HG03342 (cell line): ENCODE results near the gene ADCY2.

ENCODE experiments used
- ATAC-seq: cut with Tn5 transposase; IDR thresholded peaks from one replicate; pipeline ENCODE4 v1.9.1; 2021; ENCODE audit warnings: mild to moderate bottlenecking, moderate library complexity; ENCODE audit not compliant: unreplicated experiment

The ADCY2 gene

DNA sequence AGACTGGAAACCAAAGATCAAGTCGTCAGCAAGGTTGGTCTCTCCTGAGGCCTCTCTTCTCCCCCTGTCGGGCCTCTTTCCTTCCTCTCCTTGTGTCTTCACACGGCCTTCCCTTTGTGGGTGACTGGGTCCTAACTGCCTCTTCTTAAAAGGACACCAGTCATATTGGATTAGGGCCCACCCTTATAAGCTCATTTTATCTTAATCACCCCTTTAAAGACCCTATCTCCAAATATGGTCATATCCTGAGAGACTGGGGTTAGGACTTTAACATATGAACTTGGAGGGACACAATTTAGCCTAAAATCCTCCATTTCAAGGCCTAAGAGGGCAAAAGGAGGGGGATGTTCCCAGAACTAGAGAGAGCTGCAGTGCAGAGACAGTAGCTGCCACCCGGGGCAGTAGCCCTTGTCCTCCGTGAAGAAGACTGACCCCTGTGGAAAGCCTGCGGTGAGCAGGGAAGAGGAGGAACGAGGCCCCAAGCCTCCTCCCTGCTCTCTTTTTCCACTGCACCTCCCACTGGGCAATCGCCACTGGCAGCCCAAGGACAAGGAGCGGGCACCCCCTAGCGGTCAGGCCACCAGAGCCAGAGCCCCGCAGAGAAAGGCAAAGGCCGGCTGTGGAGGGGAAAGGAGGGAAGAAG lies 420.1 kb downstream of the ADCY2 start:
- ATAC-seq: peak; percentile 93

DNA sequence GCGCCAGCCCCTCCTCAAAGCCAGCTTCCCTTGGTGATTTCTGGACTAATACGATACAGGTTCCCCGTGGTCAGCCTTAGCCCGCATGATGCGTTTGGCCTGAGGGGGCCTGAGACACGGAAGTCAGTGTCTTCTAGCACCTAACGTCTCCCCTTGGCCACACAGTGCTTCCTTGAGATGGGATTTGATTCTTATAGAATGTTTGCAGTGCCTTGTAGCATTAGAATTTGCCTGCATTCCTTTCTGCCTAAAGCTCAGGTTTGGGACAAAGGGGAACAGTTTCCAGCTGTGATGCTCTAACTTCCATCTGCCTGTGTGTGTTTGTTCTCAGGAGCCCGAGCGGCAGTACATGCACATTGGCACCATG lies 420.6 kb downstream of the ADCY2 start:
- no peak for ATAC-seq

DNA sequence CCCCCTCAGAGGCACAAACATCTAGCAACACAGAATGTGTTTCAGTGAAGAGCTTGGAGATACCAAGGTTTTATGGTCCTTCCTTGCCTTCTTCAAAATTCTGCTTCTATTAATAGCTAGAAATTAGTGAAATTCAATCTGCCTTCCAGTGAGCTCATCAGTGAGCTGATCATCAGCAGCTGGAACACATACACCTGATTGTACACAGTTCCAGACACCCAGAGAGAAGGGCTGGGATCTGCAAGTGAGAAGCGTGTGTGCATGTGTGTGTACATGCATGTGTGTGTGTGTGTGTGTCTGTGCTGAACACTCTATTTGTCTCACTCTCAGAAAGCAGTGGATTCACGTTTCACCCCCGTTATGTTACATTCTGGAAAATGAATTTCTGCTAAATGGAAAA lies 426.5 kb downstream of the ADCY2 start:
- no peak for ATAC-seq

DNA sequence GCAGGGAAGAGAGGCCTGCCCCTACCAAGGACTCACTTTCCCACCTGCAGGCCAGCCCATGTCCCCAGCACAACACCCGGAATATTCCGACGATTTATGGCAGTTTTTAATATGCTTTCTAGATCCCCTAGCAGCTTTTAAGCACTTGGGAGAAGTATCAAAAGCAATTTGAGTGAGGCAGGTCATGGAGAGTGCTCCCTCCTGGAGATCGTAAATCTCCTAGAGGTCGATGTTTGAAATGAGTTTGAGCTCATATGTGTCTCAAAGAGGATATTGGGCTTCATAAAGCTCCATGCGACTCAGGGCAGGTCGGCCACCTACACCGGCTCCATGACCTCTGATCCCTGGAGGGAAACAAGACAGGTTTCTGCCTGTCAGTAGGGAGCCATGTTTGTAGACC lies 427.7 kb downstream of the ADCY2 start:
- ATAC-seq: no peak

DNA sequence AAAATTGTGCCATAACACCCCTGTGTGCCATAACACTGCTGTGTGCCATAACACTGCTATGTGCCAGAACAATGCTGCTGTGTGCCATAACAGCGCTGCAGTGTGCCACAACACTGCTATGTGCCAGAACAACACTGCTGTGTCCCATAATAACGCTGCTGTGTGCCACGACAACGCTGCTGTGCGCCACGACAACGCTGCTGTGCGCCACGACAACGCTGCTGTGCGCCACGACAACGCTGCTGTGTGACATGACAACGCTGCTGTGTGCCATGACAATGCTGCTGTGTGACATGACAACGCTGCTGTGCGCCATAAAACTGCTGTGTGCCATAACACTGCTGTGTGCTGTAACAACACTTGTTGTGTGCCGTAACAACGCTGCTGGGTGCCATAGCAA lies 429.1 kb downstream of the ADCY2 start:
- no peak for ATAC-seq

DNA sequence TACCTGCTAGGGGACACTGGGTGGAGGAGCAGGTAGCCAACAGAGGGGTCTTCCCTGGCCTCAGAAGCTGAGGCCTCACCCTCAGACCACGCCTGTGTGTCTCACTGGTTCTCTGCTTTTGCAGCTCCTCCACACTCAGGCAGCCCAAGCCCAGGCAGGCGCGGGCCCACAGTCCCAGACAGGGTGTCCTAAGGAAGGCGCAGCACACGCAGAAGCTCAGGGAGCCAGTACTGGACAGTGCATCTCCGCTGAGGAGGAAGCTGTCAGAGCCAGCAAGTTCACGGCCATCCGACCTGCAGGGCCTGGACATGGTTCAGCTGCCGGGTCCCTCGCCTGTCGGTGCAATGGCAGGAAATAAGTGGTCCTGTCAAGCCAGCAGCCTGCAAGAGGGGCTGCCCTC lies 429.7 kb downstream of the ADCY2 start:
- no peak for ATAC-seq

DNA sequence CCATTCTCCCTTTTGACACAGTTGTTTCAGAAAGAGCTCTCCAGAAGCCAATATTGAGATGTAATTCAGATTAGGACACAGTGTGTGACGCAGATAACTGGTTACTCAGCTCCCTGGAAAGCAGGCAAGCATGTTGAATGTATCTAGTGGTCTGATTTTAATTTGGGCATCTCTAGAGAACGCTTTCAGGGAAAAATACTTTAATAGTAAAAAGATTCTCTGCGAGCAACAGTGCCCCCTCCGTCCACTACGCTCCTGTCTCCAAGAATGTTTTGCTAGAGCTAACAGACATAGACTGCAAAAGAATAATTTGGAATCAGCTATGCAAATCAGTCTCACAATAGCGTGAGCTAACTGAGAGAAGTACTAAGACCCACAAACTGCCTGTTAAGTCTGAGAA lies 431.7 kb downstream of the ADCY2 start:
- ATAC-seq: no peak

DNA sequence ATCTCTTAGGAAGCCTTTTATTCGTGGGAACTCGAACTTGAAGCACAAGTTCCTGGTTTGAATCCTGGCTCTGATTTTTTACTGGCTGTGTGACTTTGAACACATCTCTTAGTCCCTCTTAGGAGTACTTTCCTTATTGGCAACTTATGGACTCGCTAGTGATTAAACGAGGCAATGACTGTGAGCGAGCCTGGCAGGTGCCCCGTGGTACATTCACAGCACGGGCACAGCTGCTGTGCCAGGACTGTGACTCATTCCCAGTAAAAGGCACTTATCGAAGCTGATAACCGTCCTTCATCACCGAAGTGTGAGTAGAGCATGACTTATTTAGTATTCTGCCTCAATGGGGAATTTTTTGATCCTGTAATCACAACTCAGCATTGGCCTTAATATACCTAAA lies 432.3 kb downstream of the ADCY2 start:
- ATAC-seq: no peak

DNA sequence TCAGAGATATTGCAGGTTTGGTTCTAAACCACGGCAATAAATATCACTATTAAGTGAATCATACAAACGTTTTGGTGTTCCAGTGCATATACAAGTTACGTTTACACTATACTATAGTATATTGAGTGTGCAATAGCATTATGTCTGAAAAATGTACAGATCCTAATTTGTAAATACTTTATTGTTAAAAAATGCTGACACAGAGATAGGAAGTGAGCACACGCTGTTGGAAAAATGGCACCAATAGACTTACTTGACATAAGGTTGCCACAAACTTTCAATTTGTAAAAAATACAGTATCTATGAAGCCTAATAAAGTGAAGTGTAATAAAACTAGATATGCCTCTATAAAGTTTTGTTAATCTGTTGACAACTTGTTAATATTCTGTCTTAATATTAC lies 439.0 kb downstream of the ADCY2 start:
- ATAC-seq: no peak

DNA sequence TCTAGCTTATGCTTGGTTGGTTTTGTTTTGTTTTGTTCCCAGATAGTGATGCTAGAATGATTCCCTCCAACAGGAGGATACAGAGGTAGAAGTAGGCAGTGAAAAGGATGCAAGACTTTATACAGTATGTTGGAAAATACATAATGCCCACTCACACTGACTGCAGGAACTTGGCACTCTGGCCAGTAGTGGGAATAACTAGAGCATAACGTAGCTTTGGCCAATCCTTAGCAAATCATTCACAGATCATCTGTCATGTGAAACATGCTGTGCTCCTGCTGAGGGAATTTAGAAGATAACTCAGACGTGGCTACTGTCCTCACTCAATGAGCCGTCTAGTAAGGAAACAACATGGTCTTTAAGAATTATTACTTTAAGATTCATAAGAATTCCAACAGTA lies 441.5 kb downstream of the ADCY2 start:
- no peak for ATAC-seq

DNA sequence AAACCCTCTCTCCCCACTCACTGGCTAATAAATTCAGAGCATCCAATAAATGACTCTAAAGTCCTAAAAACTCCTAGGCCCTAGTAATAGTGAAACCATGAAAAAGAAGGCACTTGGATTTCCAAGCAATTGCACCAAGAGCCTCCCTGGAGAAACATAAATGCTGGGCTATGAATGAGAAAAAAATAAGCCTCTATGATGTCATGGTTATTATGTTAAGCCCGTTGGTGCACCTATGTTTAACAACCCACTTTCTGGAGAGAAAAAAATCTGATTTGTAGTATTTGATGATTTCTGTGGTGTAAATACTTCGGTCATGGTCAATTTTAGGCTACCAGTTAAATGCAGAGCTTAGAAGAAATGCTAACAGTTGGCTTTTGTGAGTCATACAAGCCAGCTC lies 446.6 kb downstream of the ADCY2 start:
- ATAC-seq: no peak

DNA sequence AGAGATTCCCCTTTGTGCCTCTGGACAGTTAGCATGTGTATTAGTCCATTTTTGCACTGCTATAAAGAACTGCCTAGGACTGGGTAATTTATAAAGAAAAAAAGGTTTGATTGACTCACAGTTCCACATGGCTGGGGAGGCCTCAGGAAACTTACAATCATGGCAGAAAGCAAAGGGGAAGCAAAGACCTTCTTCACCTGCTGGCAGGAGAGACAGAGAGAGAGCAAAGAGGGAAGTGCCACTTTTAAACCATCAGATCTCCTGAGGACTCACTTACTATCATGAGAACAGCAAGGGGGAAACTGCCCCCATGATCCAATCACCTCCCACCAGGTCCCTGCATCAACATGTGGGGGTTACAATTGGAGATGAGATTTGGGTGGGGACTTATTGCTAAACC lies 449.0 kb downstream of the ADCY2 start:
- no peak for ATAC-seq

DNA sequence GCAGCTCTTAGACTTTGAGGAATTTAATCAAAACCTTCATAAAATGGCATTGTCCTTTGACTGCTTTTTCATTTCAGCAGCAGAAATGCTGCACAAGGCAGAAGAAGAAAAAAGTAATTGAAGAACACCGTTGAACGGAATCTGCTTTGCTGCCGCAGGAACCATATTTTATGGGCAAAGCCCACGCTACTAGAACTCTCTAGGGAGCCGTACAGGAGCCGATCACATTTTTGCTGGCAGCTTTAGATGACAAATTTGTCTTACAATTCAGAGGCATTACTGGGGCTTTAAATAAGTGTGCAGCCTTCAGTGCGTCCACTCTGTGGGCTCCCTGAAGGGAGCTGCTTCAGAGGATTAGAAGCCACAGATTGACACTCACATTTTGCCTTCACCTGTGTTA lies 449.6 kb downstream of the ADCY2 start:
- ATAC-seq: no peak

DNA sequence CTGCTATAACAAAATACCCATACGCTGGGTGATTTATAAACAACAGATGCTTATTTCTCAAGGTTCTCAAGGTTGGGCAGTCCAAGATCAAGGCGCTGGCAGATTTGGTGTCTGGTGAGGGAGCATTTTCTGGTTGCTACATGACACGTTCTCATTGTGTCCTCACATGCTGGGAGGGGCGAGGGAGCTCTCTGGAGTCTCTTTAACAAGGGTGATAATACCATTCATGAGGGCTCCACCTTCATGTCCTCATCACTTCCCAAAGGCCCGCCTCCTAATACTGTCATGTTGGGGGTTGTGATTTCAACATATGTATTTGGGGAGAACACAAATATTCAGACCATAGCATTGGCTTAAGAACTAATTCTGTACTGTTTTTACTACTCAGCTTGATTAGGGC lies 450.4 kb downstream of the ADCY2 start:
- ATAC-seq: no peak

DNA sequence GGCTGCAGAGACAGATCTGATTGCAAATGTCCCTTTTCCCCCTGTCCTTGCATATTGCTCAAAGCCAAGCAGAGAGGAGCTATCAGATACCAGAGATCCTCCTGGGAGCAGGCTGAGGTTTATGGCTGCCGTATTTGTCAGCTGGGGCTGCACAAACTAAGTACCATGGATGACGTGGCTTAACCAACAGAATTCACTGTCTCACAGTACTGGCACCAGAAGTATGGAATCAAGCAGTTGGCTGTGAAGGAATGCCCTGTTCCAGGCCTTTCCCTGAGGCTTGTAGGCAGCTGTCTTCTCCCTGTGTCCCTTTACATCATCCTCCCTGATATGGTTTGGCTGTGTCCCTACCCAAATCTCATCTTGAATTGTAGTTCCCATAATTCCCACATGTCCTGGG lies 452.4 kb downstream of the ADCY2 start:
- ATAC-seq: no peak

DNA sequence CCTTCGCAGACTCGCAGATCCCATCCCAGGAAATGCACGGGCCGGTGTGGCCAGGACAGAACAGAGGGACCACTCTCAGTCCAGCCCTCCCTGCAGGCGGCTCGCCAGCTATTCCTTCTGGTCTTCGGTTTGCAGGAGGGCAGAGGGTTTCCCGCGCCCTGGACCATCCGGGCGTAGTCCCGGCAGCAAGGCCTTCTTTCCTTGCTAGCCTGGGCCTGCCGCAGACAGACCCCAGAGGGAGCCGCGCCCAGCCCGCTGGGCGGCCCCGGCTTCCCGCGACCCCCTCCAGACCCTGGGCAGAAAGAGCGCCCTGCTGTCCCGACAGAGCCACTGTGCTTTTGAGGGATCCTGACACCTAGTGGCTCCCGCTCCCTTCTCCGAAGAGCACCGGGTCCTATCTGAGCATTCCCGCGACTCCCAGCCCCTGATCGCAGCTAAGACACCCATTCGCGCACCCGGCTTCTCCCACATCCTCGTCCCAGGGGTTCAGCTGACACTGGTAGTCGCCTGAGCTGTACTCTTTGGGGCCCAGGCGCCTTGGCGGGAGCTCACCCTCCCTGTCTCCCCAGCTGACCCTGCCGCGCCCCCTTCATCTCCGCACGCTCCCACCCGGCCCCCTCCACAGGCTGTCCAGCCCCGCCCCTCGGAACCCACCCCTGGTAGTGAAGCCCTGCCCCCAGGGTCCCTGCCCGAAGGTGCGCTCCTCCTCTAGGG lies 453.9 kb downstream of the ADCY2 start:
- no peak for ATAC-seq

DNA sequence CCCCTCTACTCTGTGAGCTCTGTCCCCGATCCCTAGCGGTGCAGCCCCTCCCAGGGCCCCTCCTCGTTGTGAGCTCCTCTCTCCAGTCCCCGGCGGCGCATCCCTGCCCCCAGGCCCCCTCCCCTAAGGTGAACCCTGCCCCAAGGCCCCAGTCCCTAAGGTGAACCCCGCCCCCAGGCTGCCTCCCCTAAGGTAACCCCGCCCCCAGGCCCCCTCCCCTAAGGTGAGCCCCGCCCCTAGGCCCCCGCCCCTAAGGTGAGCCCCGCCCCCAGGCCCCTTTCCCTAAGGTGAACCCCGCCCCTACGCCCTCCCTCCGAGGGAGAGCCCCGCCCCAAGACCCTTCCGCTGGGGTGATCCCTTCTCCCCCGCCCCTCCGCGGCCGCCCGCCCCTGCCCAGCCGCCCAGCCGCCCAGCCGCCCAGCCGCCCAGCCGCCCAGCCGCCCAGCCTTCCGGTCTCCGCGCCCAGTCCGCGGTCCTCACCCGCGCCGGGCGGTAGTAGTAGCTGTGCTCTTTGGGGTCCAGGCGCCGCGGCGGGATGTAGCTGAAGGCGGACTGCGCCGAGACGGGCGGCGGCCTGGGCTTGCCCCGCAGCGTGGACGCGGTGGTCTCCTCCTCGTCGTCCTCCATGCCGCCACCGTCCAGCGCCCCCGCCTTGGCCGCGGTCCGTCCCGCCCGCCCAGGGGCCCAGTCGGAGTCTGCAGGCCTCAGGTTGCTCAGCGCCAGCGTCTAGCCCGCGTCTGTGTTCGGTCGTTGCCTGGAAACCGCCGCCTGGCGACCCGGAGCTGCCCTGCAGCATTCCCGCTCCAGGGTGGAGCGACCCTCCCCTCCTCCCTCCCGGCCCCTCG lies 454.7 kb downstream of the ADCY2 start, which contains the start of gene CFAP90:
Gene CFAP90 (minus strand): TSS at position 739 of the 845 bp plus-strand sequence. CDS start 112 bp downstream, at position 627.
- no peak for ATAC-seq

DNA sequence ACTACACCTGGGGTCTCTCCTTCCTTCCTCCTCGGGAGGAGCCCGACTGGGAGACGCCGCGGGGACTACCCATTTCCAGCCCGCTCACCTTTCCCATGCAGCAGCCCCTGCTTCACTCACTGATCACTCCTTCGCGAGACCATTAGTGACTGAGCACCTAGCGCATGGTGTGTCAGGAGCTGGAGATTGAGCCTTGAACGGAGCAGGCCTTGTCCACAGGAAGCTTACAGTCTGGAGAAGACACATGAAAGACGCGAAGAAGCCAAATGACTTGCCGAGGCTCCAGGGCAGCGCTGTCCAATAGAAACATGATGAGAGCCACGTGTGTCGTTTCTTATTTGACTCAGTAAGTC lies 455.3 kb downstream of the ADCY2 start:
- ATAC-seq: no peak

DNA sequence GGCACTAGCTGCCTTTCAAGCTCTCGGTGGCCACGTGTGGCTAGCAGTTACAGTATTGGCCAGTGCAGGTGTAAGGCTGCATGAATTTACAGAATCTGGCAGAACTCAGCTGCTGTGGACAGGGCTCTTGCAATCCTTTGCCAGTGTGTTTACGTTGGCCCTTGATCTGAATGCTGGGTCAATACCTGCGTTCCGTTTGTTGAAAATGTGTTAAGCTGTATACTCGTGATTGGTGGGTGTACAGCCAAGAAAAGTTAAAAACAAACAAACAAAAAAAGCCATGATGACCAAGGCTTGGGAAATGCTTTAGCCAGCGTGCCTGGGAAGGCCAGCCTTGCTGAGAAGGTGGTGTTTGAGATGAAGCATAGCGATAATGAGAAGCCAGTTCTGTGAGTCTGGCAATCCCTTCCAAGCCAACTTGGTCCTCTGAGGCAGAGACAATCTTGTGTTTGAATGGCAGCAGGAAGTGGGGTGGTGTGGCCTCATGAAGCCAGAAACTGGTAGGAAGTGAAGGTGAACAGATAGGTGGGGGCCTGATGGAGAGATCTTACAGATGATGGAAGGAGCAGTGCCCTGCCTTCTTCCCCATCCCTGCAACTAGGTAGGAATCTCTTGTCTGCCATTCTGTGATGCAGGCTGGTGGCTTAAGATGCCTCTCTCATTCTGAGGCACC lies 455.8 kb downstream of the ADCY2 start:
- no peak for ATAC-seq

DNA sequence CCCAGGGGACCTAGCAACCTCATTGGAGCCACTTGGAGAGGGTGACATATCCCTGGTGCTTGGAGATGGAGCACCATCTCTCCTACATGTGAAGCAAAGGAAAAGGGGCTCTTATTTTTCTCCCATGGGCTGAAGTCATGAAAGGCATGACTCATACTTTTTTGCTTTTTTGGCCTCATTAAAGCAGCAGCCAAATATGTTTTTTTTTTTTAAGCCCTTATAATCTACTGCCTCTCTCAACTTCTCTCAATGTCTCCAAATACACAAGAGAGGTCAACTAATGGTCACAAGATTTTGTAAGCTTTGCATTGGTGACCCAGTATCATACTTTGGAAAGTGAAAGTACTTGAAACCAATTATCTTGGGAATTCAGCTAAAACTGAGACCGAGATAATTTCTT lies 456.6 kb downstream of the ADCY2 start:
- ATAC-seq: no peak

DNA sequence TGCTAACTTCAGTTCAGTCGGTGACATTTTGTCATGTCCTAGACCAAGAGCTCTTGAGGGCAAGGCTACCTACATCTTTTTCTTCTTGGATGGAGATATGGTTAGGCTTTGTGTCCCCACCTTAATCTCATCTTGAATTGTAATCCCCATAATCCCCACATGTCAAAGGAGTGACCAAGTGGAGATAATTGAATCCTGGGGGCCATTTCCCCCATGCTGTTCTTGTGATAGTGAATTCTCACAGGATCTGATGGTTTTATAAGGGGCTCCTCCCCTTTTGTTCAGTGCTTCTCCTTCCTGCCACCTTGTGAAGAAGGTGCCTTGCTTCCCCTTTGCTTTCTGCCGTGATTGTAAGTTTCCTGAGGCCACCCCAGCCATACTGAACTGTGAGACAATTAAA lies 457.1 kb downstream of the ADCY2 start:
- no peak for ATAC-seq

DNA sequence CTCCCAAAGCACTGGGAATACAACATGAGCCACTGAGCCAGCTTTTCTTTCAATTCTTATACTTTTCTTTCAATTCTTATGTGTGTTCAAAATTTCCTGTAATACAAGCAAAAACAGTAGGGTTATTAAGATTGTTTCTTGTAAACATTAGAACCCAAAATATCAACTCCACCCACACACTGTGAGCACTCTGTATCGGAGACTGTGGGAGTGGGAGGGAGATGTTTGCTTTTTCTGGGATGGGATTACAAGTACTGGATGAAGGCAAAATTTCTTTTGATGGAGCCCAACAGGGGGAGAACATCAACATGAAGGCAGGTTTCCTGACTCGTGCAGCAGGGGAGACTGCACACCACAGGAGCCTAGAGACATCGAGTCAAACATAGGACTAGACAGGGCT lies 459.7 kb downstream of the ADCY2 start:
- ATAC-seq: no peak
